Cardiac fibroblast (primary cell): ENCODE measurements around the gene ELMO1.
A peak's percentile ranks its signal among the peaks of the same experiment; 100 is the strongest.

ENCODE experiments used
- DNase-seq, 2 donors: peaks; one replicate each; pipeline versions ENCODE4 v3.0.0 to v3.0.0-alpha.2; 2010; ENCODE audit warnings: low read depth in 2 of 2
- H3K4me3 ChIP-seq, 2 donors: replicated peaks in 1 of 2; 1 replicate in 1 of 2; 2 replicates in 1 of 2; pipeline ENCODE4 v1.5.1; 2011; ENCODE audit warnings: low read depth in 2 of 2, low read length in 2 of 2, mild to moderate bottlenecking in 2 of 2, moderate library complexity in 1 of 2
- CTCF ChIP-seq: IDR thresholded peaks from one replicate; pipeline ENCODE4 v1.5.1; 2011; ENCODE audit warnings: low read depth, mild to moderate bottlenecking, low read length, inconsistent platforms

Gene ELMO1

DNA sequence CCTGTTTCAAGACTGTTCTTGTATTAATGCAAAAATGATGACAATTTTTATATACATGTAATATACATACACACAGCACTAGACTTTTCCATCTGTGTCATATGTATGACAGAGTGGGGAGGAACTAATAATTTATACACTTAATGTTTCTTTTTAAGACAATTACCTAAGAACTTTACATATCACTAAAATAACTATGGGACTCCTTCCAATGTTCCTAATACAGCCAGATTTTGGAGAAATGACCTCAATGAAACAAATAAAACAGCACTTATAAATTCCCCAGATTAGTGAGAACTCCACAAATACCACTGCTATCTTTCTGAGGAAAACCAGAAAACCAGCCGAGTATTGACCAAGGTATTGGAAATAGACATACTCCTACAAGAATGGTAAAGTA is 199.4 kb downstream of the ELMO1 start:
- no peak for TF ChIP-seq CTCF
- no peak for DNase-seq
- H3K4me3 ChIP-seq = no peak overlapping the region

- DNase-seq = no peak
- TF ChIP-seq CTCF = no peak
- H3K4me3 ChIP-seq = no peak overlapping the region
Observed at GRCh38 chr7:37248396-37248861, 200.2 kb downstream of the ELMO1 start.

DNA sequence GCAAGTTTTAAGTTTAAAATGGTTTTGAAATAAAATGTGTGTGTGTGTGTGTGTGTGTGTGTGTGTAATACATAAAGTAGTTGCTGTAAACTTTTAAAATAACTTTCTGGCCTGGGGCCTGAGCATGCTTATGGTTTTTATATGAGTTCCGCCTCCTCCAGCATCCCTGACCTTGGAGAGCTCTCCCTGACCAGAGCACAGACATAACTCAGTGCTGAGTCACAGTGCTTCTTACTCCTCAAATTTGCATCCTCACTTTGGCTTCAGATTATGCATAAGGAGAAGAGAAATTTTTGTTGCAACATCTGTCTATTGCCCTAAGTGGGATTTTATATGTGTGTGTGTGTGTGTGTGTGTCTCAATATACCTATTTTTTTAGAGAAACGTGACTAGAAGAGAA is 200.8 kb downstream of the ELMO1 start:
- DNase-seq = peak; percentile 36 to 76
- no peak for TF ChIP-seq CTCF
- no peak overlapping the region for H3K4me3 ChIP-seq

DNA sequence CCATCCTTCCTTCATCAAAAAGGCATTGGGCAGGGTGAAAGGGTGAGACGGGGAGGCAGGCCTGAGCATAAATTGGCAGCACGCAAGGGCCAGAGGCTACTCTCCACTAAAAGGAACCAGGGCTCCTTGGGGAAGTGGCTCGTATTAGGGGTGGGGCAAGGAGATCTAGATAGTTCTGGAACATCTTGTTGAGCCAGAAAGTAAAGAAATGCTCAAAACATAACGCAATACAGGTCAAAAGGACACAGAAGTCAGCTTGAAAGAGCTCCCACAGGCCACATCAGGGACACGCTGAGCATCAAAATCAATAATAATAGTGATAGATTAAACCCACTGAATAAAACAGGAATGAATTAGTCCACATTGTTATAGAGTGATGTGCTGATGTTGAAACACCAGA is 203.1 kb downstream of the ELMO1 start:
- TF ChIP-seq CTCF = no peak
- no peak for DNase-seq
- no peak overlapping the region for H3K4me3 ChIP-seq

GRCh38 chr7:37236906-37237305 is 211.8 kb downstream of the ELMO1 start:
- no peak for DNase-seq
- TF ChIP-seq CTCF = no peak
- no peak overlapping the region for H3K4me3 ChIP-seq

- no peak for DNase-seq
Observed at GRCh38 chr7:37235813-37236212, 212.9 kb downstream of the ELMO1 start.

More at GRCh38 chr7:37235813-37236212, 212.9 kb downstream of the ELMO1 start:
- TF ChIP-seq CTCF = no peak
- no peak overlapping the region for H3K4me3 ChIP-seq
